Kidney capillary endothelial cell (primary cell): ENCODE measurements around the gene OR5I1.
A peak's percentile ranks its signal among the peaks of the same experiment; 100 is the strongest.
"Not testable (repeated sequence)": the region's sequence is repeated elsewhere in the genome, so short reads cannot be mapped to it uniquely, and the experiment has no call there.

Experiments used
- DNase-seq: peaks from one replicate; pipeline ENCODE4 v3.0.0-alpha.2; 2018; ENCODE audit warnings: low spot score

Gene OR5I1

GRCh38 chr11:55936300-55936699 lies at the start of gene OR5I1:
TSS of gene OR5I1 (minus strand) at chr11:55936400. CDS start at chr11:55936400, 0 bp downstream.
- no peak for DNase-seq

GRCh38 chr11:55970935-55971334 lies 34.7 kb upstream of the OR5I1 start:
- no peak for DNase-seq

- no peak for DNase-seq
Measured at GRCh38 chr11:55969845-55970244, 33.6 kb upstream of the OR5I1 start, which contains the start of gene OR10AG1. TSS of gene OR10AG1 (minus strand) at chr11:55969945. CDS start at chr11:55969907, 38 bp downstream.

GRCh38 chr11:55967914-55968313 lies 31.7 kb upstream of the OR5I1 start:
- no peak for DNase-seq

GRCh38 chr11:55966391-55966790 lies 30.2 kb upstream of the OR5I1 start:
- no peak for DNase-seq

GRCh38 chr11:55956521-55956920 lies 20.3 kb upstream of the OR5I1 start:
- no peak for DNase-seq

- no peak for DNase-seq
Measured at GRCh38 chr11:55949330-55949729, 13.1 kb upstream of the OR5I1 start.

GRCh38 chr11:55942785-55943392 lies 6.7 kb upstream of the OR5I1 start:
- DNase-seq, result peak; percentile 11

GRCh38 chr11:55920537-55920936 lies 15.7 kb downstream of the OR5I1 start:
- no peak for DNase-seq

GRCh38 chr11:55914482-55914881 lies 21.7 kb downstream of the OR5I1 start, which contains the start of gene OR5W2:
TSS of gene OR5W2 (minus strand) at chr11:55914582. CDS start at chr11:55914582, 0 bp downstream.
- no peak for DNase-seq

GRCh38 chr11:55902308-55902707 lies 33.9 kb downstream of the OR5I1 start:
- DNase-seq, result no peak

GRCh38 chr11:55895216-55895615 lies 41.0 kb downstream of the OR5I1 start:
- DNase-seq, result no peak

- not testable (repeated sequence) for DNase-seq
Measured at GRCh38 chr11:55885481-55885880, 50.7 kb downstream of the OR5I1 start.
